HepG2 (cell line): ENCODE data around the gene XPNPEP2. TPM values are rescaled to one million over a fixed set of nuclear protein-coding genes. Genes with fewer than 3 reads are reported as not detected.
A peak's percentile ranks its signal among the peaks of the same experiment; 100 is the strongest.

Source experiments
- EEA1 ChIP-seq: sonication (generic); formaldehyde crosslinking; IDR thresholded peaks from 2 replicates; pipeline ENCODE4 v1.5.1; 2020; ENCODE audit warnings: mild to moderate bottlenecking, missing genetic modification reagents, borderline replicate concordance
- GABPB1 ChIP-seq: IDR thresholded peaks from 2 replicates; pipeline ENCODE4 v1.6.1; 2016; ENCODE audit warnings: mild to moderate bottlenecking, missing genetic modification reagents, moderate library complexity, missing compliant biosample characterization
- HNRNPL ChIP-seq: fragments of 200-400 bp; formaldehyde crosslinking; IDR thresholded peaks from 2 replicates; pipeline ENCODE4 v1.6.1; 2017; ENCODE audit warnings: mild to moderate bottlenecking, low read depth, low read length
- KDM1A ChIP-seq: IDR thresholded peaks from 2 replicates; pipeline ENCODE4 v1.6.1; 2016; ENCODE audit warnings: missing compliant biosample characterization
- KDM6A ChIP-seq: IDR thresholded peaks from 2 replicates; pipeline ENCODE4 v1.6.1; 2016; ENCODE audit warnings: low read depth
- NR2F6 ChIP-seq, 2 experiments: IDR thresholded peaks; 2 replicates each; pipeline ENCODE4 v1.6.1; 2016; ENCODE audit warnings: antibody characterized with exemption in 1 of 2, mild to moderate bottlenecking in 1 of 2
- RBFOX2 ChIP-seq: fragments of 200-400 bp; formaldehyde crosslinking; IDR thresholded peaks from 2 replicates; pipeline ENCODE4 v1.6.1; 2017; ENCODE audit warnings: low read depth, mild to moderate bottlenecking, low read length
- TBX3 ChIP-seq: fragments of 450-650 bp; IDR thresholded peaks from 2 replicates; pipeline ENCODE4 v1.6.1; 2017; ENCODE audit warnings: antibody characterized with exemption, mild to moderate bottlenecking, inconsistent platforms, borderline replicate concordance
- YEATS4 ChIP-seq: sonication (generic); formaldehyde crosslinking; IDR thresholded peaks from 2 replicates; pipeline ENCODE4 v1.4.0; 2020; ENCODE audit warnings: missing genetic modification reagents, borderline replicate concordance
- ZNF777 ChIP-seq: sonication (generic); formaldehyde crosslinking; IDR thresholded peaks from 2 replicates; pipeline ENCODE4 v1.4.0; 2020; ENCODE audit warnings: missing genetic modification reagents
- ZSCAN20 ChIP-seq: sonication (generic); formaldehyde crosslinking; IDR thresholded peaks from 2 replicates; pipeline ENCODE4 v1.4.0; 2020; ENCODE audit warnings: missing genetic modification reagents, mild to moderate bottlenecking, borderline replicate concordance
- polyA plus RNA-seq, 8 experiments: library from polyadenylated mRNA; depleted of rRNA in 3 of 8; stranded (reverse) in 7 of 8; unstranded in 1 of 8; fragments of >200 nt; fragmentation: Illumina TruSeq in 4 of 8; extraction: Trizol in 4 of 8; gene quantifications; 2 replicates each; pipeline versions ENCODE4 v1.2.1 to v1.2.3, GENCODE V29; 2011 to 2016; ENCODE audit warnings: low read depth in 4 of 8, missing spikeins in 1 of 8, mixed read lengths in 1 of 8; ENCODE audit not compliant: insufficient read depth in 1 of 8
- total RNA-seq, 5 experiments: library from RNA; depleted of rRNA; stranded (reverse); fragments of >200 nt; fragmentation: Illumina TruSeq; extraction: Trizol; gene quantifications; 2 replicates each; pipeline ENCODE4 v1.2.3, GENCODE V29; 2016; ENCODE audit warnings: low read depth in 1 of 5
- TF ChIP-seq, protein P1 (sequence below): sonication (generic); formaldehyde crosslinking; IDR thresholded peaks from 2 replicates; pipeline ENCODE4 v1.9.0; 2021; ENCODE audit warnings: missing genetic modification reagents, borderline replicate concordance
- TF ChIP-seq, protein P2 (sequence below): sonication (generic); formaldehyde crosslinking; IDR thresholded peaks from 2 replicates; pipeline ENCODE4 v1.5.0; 2020; ENCODE audit warnings: mild to moderate bottlenecking, missing genetic modification reagents
- TF ChIP-seq, protein P3 (sequence below): IDR thresholded peaks from 2 replicates; pipeline ENCODE4 v1.6.1; 2016; ENCODE audit warnings: low read depth
- TF ChIP-seq, protein P4 (sequence below), 2 experiments: sonication (generic) in 1 of 2; formaldehyde crosslinking in 1 of 2; IDR thresholded peaks; 2 replicates each; pipeline versions ENCODE4 v1.6.1 to v1.9.0; 2014 to 2022; ENCODE audit warnings: antibody characterized with exemption in 1 of 2, borderline replicate concordance in 1 of 2, inconsistent platforms in 1 of 2, low read depth in 1 of 2, missing genetic modification reagents in 1 of 2
- TF ChIP-seq, protein P5 (sequence below): sonication (generic); formaldehyde crosslinking; IDR thresholded peaks from 2 replicates; pipeline ENCODE4 v1.4.0; 2020; ENCODE audit warnings: missing genetic modification reagents, low read depth, mild to moderate bottlenecking, borderline replicate concordance

The XPNPEP2 gene
- total and polyA plus RNA-seq, 2 of the 13 experiments (the other 11 are each of a cell fraction or from before 2014, with no cell fraction given) = 1.1 to 1.8 TPM

DNA sequence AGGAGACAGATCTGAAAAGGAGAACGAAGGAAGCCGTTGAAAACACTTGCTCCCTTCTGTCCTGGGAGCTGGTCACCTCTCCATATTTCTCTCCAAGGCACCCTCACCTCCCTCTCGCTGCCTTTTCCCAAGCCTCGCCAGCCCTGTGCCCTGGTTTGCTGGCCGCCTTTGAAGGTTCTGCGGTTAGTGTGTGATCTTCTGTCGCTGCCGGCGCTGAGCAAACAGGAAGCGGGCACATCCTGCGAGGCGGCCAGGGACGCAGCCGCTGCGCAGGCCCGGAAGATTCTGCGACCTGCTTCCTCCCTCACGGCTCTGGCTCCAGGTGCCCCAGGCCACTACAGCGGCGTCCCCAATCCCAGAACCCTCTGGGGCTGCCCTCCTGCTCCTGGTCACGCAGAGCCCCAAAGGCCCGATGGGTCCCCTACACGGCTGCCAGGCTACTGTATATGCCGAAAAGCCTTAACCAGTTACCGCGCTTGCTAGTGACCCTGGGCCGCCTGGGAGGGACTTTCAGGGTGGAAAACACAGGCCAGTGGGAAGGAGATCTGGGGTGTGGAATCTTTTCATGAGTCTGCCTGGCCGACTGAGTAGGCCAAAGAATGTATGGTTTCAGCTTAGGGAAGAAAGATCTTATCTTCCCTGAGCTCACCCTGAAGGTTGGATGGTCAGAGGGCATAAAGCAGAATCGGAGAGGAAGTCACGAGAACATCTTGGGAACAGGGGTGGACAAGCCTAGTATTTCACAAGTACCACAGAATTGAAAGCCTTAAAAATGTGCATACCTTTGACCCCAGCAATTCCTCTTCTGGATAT, 38.6 kb downstream of the XPNPEP2 start (continued):
- TF ChIP-seq EEA1 (no peak), ZSCAN20 (CRISPR knock-in tag) (no peak), HNRNPL (peak; percentile 95), GABPB1 (CRISPR knock-in tag) (peak; percentile 65; the same call in 1 of the 2 replicates), KDM6A (CRISPR knock-in tag) (no peak), NR2F6 (IDR thresholded peaks at IDR 0.05) (no peak), NR2F6 (CRISPR knock-in tag; IDR thresholded peaks at IDR 0.05) (no peak), TBX3 (no peak), RBFOX2 (peak; percentile 75), KDM1A (CRISPR knock-in tag) (no peak), ZNF777 (CRISPR knock-in tag) (no peak), YEATS4 (CRISPR knock-in tag) (no peak)
- TF ChIP-seq, protein P1, sequence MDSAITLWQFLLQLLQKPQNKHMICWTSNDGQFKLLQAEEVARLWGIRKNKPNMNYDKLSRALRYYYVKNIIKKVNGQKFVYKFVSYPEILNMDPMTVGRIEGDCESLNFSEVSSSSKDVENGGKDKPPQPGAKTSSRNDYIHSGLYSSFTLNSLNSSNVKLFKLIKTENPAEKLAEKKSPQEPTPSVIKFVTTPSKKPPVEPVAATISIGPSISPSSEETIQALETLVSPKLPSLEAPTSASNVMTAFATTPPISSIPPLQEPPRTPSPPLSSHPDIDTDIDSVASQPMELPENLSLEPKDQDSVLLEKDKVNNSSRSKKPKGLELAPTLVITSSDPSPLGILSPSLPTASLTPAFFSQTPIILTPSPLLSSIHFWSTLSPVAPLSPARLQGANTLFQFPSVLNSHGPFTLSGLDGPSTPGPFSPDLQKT (CRISPR knock-in tag) = no peak
- TF ChIP-seq, protein P2, sequence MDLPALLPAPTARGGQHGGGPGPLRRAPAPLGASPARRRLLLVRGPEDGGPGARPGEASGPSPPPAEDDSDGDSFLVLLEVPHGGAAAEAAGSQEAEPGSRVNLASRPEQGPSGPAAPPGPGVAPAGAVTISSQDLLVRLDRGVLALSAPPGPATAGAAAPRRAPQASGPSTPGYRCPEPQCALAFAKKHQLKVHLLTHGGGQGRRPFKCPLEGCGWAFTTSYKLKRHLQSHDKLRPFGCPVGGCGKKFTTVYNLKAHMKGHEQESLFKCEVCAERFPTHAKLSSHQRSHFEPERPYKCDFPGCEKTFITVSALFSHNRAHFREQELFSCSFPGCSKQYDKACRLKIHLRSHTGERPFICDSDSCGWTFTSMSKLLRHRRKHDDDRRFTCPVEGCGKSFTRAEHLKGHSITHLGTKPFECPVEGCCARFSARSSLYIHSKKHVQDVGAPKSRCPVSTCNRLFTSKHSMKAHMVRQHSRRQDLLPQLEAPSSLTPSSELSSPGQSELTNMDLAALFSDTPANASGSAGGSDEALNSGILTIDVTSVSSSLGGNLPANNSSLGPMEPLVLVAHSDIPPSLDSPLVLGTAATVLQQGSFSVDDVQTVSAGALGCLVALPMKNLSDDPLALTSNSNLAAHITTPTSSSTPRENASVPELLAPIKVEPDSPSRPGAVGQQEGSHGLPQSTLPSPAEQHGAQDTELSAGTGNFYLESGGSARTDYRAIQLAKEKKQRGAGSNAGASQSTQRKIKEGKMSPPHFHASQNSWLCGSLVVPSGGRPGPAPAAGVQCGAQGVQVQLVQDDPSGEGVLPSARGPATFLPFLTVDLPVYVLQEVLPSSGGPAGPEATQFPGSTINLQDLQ (CRISPR knock-in tag) = no peak
- TF ChIP-seq, protein P3, sequence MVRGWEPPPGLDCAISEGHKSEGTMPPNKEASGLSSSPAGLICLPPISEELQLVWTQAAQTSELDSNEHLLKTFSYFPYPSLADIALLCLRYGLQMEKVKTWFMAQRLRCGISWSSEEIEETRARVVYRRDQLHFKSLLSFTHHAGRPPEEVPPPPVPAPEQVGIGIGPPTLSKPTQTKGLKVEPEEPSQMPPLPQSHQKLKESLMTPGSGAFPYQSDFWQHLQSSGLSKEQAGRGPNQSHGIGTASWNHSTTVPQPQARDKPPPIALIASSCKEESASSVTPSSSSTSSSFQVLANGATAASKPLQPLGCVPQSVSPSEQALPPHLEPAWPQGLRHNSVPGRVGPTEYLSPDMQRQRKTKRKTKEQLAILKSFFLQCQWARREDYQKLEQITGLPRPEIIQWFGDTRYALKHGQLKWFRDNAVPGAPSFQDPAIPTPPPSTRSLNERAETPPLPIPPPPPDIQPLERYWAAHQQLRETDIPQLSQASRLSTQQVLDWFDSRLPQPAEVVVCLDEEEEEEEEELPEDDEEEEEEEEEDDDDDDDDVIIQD (CRISPR knock-in tag) = no peak
- TF ChIP-seq, protein P4, sequence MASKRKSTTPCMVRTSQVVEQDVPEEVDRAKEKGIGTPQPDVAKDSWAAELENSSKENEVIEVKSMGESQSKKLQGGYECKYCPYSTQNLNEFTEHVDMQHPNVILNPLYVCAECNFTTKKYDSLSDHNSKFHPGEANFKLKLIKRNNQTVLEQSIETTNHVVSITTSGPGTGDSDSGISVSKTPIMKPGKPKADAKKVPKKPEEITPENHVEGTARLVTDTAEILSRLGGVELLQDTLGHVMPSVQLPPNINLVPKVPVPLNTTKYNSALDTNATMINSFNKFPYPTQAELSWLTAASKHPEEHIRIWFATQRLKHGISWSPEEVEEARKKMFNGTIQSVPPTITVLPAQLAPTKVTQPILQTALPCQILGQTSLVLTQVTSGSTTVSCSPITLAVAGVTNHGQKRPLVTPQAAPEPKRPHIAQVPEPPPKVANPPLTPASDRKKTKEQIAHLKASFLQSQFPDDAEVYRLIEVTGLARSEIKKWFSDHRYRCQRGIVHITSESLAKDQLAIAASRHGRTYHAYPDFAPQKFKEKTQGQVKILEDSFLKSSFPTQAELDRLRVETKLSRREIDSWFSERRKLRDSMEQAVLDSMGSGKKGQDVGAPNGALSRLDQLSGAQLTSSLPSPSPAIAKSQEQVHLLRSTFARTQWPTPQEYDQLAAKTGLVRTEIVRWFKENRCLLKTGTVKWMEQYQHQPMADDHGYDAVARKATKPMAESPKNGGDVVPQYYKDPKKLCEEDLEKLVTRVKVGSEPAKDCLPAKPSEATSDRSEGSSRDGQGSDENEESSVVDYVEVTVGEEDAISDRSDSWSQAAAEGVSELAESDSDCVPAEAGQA (IDR thresholded peaks at IDR 0.05; ENCODE audit: low read depth) = no peak
- TF ChIP-seq, protein P4 (CRISPR knock-in tag; IDR thresholded peaks at IDR 0.05; ENCODE audit: borderline replicate concordance) = no peak
- TF ChIP-seq, protein P5, sequence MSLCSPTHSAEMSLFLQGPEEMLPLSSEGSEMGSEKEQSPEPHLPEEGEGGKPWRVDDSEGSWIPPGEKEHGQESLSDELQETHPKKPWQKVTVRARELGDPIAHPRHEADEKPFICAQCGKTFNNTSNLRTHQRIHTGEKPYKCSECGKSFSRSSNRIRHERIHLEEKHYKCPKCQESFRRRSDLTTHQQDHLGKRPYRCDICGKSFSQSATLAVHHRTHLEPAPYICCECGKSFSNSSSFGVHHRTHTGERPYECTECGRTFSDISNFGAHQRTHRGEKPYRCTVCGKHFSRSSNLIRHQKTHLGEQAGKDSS (CRISPR knock-in tag) = no peak
